DND-41 (cell line): ENCODE measurements around the gene HMGN3.

Source experiments
- ATAC-seq: fragments of 200-7000 bp; cut with Tn5 transposase; 3 replicates; pipeline ENCODE4 v1.9.1; 2021; ENCODE audit warnings: low read depth; ENCODE audit not compliant: insufficient read depth
- DNase-seq: peaks from one replicate; pipeline ENCODE4 v3.0.0-alpha.2; 2020
- H2AFZ ChIP-seq: 2 replicates; pipeline ENCODE4 v1.6.0; 2012; ENCODE audit warnings: low read depth, low read length
- H3K27ac ChIP-seq: 2 replicates; pipeline ENCODE4 v1.5.1; 2012; ENCODE audit warnings: low read length, inconsistent platforms
- H3K27me3 ChIP-seq: fragments of 200-600 bp; sonication (generic); 2 replicates; pipeline ENCODE4 v1.6.0; 2012; ENCODE audit warnings: low read length, mild to moderate bottlenecking, inconsistent platforms; ENCODE audit not compliant: insufficient read depth, poor library complexity
- H3K36me3 ChIP-seq: 2 replicates; pipeline ENCODE4 v1.5.1; 2012; ENCODE audit warnings: low read length, inconsistent platforms; ENCODE audit not compliant: insufficient read depth
- H3K4me1 ChIP-seq: 2 replicates; pipeline ENCODE4 v1.5.1; 2012; ENCODE audit warnings: mild to moderate bottlenecking, low read length; ENCODE audit not compliant: insufficient read depth
- H3K4me2 ChIP-seq: 2 replicates; pipeline ENCODE4 v1.6.0; 2012; ENCODE audit warnings: mild to moderate bottlenecking, moderate library complexity, low read length, inconsistent platforms; ENCODE audit not compliant: insufficient read depth
- H3K4me3 ChIP-seq, 2 experiments: fragments of 200-600 bp in 1 of 2; shearing (Covaris generic) in 1 of 2; 2 replicates each; pipeline ENCODE4 v1.5.1; 2012 to 2016; ENCODE audit warnings: inconsistent platforms in 2 of 2, low read length in 2 of 2, mild to moderate bottlenecking in 2 of 2, low read depth in 1 of 2, moderate library complexity in 1 of 2
- H3K79me2 ChIP-seq: 2 replicates; pipeline ENCODE4 v1.6.0; 2012; ENCODE audit warnings: low read length, inconsistent platforms; ENCODE audit not compliant: insufficient read depth
- H3K9ac ChIP-seq: 2 replicates; pipeline ENCODE4 v1.6.0; 2012; ENCODE audit warnings: low read depth, mild to moderate bottlenecking, inconsistent platforms, low read length, moderate library complexity
- H3K9me3 ChIP-seq: 2 replicates; pipeline ENCODE4 v1.5.1; 2012; ENCODE audit warnings: low read length, moderate library complexity, mild to moderate bottlenecking, inconsistent platforms; ENCODE audit not compliant: insufficient read depth, severe bottlenecking
- H4K20me1 ChIP-seq: 2 replicates; pipeline ENCODE4 v1.6.0; 2012; ENCODE audit warnings: low read length; ENCODE audit not compliant: insufficient read depth
- EZH2 ChIP-seq: IDR thresholded peaks from 3 replicates; pipeline ENCODE4 v1.6.1; 2012; ENCODE audit warnings: borderline replicate concordance, low read depth, mild to moderate bottlenecking, moderate library complexity, low read length, inconsistent platforms; ENCODE audit not compliant: severe bottlenecking
- TF ChIP-seq, protein P1 (sequence below): IDR thresholded peaks from 2 replicates; pipeline ENCODE4 v1.5.1; 2012; ENCODE audit warnings: borderline replicate concordance, low read length, moderate library complexity, mild to moderate bottlenecking; ENCODE audit not compliant: poor library complexity, severe bottlenecking; ENCODE audit errors: extremely low read depth

The HMGN3 gene

GRCh38 chr6:79269877-79270276, 35.4 kb upstream of the HMGN3 start:
- H3K9ac ChIP-seq, result no peak overlapping the region
- H3K9me3 ChIP-seq, result no peaks in the 10 kb centered on the region
- no peaks in the 10 kb centered on the region for H4K20me1 ChIP-seq
- TF ChIP-seq, protein P1, sequence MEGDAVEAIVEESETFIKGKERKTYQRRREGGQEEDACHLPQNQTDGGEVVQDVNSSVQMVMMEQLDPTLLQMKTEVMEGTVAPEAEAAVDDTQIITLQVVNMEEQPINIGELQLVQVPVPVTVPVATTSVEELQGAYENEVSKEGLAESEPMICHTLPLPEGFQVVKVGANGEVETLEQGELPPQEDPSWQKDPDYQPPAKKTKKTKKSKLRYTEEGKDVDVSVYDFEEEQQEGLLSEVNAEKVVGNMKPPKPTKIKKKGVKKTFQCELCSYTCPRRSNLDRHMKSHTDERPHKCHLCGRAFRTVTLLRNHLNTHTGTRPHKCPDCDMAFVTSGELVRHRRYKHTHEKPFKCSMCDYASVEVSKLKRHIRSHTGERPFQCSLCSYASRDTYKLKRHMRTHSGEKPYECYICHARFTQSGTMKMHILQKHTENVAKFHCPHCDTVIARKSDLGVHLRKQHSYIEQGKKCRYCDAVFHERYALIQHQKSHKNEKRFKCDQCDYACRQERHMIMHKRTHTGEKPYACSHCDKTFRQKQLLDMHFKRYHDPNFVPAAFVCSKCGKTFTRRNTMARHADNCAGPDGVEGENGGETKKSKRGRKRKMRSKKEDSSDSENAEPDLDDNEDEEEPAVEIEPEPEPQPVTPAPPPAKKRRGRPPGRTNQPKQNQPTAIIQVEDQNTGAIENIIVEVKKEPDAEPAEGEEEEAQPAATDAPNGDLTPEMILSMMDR, result no peak
- no peaks in the 10 kb centered on the region for H3K27me3 ChIP-seq
- ATAC-seq (no peak), DNase-seq (no peak)
- no peak overlapping the region for H3K27ac ChIP-seq
- no peaks in the 10 kb centered on the region for H3K36me3 ChIP-seq
- no peaks in the 10 kb centered on the region for H3K79me2 ChIP-seq
- H2AFZ ChIP-seq, result no peak overlapping the region
- H3K4me3 ChIP-seq, result no peak overlapping the region
- H3K4me1 ChIP-seq, result no peaks in the 10 kb centered on the region
- no peak overlapping the region for H3K4me2 ChIP-seq

DNA sequence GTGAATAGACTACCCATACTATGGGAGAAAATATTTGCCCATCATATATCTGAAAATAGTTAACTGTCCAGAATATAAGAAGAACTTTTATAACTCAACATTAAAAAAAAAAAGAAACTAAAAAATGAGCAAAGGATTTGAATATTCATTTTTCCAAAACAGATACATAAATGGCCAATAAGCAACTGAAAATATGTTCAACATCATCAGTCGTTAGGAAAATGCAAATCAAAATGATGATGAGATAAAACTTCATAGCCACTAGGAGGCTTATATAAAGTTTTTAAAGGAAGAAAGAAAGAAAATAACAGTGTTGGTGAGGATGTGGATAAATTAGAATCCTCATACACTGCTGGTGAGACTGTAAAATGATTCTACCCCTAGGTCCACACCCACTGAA, 32.6 kb upstream of the HMGN3 start:
- Histone ChIP-seq H2AFZ (no peak overlapping the region), H3K9me3 (no peaks in the 10 kb centered on the region), H3K4me1 (no peaks in the 10 kb centered on the region), H3K79me2 (no peaks in the 10 kb centered on the region), H4K20me1 (no peaks in the 10 kb centered on the region), H3K27ac (no peak overlapping the region), H3K4me3 (no peak overlapping the region), H3K36me3 (no peaks in the 10 kb centered on the region), H3K9ac (no peak overlapping the region), H3K27me3 (no peaks in the 10 kb centered on the region), H3K4me2 (no peak overlapping the region)
- DNase-seq (no peak), ATAC-seq (no peak)
- TF ChIP-seq, protein P1, result no peak
- no peak for TF ChIP-seq EZH2

DNA sequence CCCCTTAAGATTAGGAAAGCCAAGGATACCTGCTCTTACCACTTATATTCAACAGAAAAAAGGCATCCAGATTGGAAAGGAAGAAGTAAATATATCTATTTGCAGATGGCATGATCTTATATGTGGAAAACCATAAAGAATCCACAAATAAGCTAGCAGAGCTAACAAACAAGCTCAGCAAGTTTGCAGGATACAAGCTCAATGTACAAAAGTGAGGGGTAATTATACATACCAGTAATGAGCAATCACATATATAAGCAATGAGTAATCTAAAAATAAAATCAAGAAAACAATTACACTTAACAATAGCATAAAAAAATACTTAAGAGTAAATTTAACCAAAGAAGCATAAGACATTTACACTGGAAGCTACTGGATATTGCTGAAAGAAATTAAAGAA, 31.6 kb upstream of the HMGN3 start:
- no peak for ATAC-seq
- no peak overlapping the region for H3K4me2 ChIP-seq
- H3K27ac ChIP-seq, result no peak overlapping the region
- no peak overlapping the region for H2AFZ ChIP-seq
- no peak overlapping the region for H3K9ac ChIP-seq
- H3K79me2 ChIP-seq, result no peaks in the 10 kb centered on the region
- DNase-seq, result no peak
- no peaks in the 10 kb centered on the region for H3K36me3 ChIP-seq
- H4K20me1 ChIP-seq, result no peaks in the 10 kb centered on the region
- H3K4me3 ChIP-seq, result no peak overlapping the region
- TF ChIP-seq, protein P1, result no peak
- no peak for TF ChIP-seq EZH2
- no peaks in the 10 kb centered on the region for H3K9me3 ChIP-seq
- H3K27me3 ChIP-seq, result no peaks in the 10 kb centered on the region
- H3K4me1 ChIP-seq, result no peaks in the 10 kb centered on the region

DNA sequence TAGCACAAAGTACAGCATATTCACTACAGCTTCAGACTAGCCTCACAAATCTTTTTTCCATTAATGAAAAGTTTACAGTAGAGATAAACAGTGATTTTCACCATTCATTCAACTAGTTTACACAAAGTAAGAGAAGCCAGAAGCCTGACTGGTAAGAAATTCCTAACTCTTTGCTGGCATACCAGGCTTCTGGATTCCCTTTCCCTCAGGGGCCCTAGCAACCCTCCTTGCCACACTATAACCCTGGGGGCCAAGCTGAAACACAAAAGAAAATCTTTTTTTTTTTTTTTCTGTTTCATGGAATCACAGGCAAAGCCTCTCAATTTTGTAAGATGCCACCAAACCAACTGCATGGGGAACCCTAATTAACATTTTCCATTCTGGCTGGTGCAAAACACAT, 28.9 kb upstream of the HMGN3 start:
- H3K36me3 ChIP-seq, result no peaks in the 10 kb centered on the region

More for the DNA sequence above, 28.9 kb upstream of the HMGN3 start:
- no peak for TF ChIP-seq EZH2
- TF ChIP-seq, protein P1, result no peak
- ATAC-seq (no peak), DNase-seq (no peak)
- no peak overlapping the region for H3K9ac ChIP-seq
- no peak overlapping the region for H3K4me2 ChIP-seq
- no peak overlapping the region for H2AFZ ChIP-seq
- no peaks in the 10 kb centered on the region for H4K20me1 ChIP-seq
- H3K79me2 ChIP-seq, result no peaks in the 10 kb centered on the region
- H3K27ac ChIP-seq, result no peak overlapping the region
- H3K27me3 ChIP-seq, result no peaks in the 10 kb centered on the region
- H3K4me1 ChIP-seq, result no peaks in the 10 kb centered on the region
- H3K9me3 ChIP-seq, result no peaks in the 10 kb centered on the region
- no peak overlapping the region for H3K4me3 ChIP-seq
